Esophagus mucosa (tissue), 1 donor: Measurements from ENCODE around the gene IGFBP6. TPM values are rescaled to one million over a fixed set of nuclear protein-coding genes. Genes with fewer than 3 reads are reported as not detected.
"Not testable (repeated sequence)": the region's sequence is repeated elsewhere in the genome, so short reads cannot be mapped to it uniquely, and the experiment has no call there.

Experiments used
- ATAC-seq: fragments of 200-7000 bp; cut with Tn5 transposase; one replicate; pipeline ENCODE4 v1.9.1; 2020
- total RNA-seq: library from RNA; stranded (reverse); gene quantifications from one replicate; pipeline ENCODE4 v1.2.4, GENCODE V29; 2023
- donor health status: DM: yes; HTN: yes; CAD: no.

IGFBP6 gene
- total RNA-seq, 1 donor from 2014 or later, result 50.5 TPM

DNA sequence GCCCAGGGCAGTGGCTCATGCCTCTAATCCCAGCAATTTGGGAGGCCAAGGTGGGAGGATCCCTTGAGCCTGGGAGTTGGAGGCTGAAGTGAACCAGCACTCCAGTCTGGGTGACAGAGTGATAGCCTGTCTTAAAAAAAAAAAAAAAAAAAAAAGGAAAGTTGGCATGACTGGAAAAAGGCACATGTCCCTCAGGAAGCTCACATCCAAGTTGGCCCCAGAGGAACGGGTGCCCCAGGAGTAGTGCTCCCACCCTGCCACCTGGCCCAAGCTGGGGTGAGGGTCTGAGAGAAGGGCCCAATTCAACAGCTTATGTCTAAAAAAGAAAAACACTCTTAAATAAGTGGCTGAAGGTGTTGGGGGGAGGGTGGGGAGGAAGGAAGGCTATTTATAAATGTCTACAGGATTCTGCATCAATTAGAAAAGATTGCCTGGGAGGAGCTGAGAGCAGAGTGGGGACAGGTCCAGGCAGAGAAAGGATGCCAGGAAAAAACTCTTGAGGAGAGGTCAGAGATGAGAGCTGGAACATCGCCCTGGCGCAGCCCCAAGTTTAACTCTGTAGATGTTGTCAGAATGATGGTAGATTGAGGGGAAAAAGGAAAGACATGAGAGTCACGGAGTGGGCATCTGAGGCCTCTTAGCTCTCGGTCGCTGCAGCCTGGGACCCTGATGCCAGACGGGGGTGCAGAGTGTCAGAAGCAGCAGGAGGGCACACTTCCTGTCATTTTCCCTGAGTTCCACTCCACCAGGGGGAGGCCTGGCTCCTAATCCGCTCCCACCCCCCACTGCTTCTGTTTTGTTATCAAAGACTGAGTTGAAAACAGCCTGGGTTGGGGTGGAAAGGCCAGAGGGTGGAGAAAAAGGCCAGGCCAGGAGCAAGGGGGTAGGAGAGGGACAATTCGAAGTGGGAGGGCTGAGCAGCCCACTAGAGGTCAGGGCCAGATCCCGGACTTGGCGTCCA is 25.6 kb upstream of the IGFBP6 start:
- no peak for ATAC-seq

DNA sequence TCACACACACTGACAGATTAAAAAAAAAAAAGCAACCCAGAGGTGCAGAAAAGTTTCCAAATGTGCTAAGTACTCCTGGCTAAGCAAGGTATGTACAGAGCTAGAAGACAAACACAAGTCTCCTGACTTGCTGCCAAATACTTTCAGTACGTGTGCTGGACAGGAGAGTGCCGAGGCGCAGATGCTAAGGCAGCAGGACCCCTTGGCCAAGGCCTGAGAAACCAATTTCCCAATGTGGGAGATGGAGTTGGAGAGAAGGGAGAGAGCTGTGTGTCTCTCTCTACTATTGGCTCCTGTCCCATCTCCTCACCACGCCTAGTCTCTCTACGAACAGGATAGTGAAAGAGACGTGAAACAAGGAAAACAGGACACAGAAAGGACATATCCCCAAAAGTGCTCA is 23.6 kb upstream of the IGFBP6 start:
- no peak for ATAC-seq

DNA sequence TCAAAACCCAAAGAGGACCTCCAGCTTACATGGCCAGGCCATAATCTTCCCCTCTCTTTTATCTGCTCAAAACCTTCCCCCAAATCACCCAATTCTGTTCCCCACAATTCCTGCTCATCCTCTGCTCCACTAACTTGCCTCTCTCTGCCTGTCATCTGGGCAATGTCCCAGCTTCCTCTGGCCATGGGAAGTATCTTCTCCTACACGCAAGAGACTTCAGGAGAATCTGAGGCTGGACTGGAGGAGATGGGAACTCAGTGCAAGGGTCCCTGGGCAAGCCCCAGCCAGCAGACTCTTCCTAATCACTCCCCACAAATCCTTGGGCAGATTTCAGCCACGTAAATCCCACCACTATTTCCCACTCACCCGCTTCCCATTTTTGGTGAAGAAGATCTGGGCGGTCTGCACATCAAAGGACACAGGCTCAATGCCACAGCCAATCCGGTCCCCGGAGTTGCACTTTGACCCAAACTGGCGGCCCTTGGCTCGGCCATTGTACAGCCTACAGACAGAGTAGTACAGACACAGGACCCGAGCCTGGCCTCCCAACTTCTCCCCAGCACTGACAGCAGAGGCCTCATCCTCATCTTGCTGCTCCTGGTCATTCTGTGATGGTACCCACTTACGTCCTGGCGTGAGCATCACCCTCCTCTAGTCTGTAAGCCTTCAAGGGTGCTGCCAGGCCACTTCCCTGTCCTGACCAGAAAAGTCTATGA is 23.0 kb upstream of the IGFBP6 start:
- ATAC-seq, result no peak

DNA sequence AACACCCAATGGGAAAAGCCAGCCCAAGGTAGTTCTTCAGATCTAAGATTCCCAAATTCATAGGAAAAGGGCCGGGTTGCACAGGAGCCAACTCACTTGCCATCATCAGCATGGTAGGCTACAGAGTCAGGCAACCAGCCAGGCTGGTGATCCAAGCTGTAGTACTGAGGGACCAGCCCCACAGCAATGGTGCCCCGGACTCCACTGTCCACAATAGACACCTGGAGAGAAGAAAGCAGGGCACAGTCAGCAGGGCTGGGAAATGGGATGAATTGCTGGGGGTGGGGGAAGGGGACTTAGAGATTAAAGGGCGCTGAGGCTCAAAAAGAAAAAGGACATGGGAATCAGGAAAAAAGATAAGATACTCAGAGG is 22.5 kb upstream of the IGFBP6 start:
- no peak for ATAC-seq

DNA sequence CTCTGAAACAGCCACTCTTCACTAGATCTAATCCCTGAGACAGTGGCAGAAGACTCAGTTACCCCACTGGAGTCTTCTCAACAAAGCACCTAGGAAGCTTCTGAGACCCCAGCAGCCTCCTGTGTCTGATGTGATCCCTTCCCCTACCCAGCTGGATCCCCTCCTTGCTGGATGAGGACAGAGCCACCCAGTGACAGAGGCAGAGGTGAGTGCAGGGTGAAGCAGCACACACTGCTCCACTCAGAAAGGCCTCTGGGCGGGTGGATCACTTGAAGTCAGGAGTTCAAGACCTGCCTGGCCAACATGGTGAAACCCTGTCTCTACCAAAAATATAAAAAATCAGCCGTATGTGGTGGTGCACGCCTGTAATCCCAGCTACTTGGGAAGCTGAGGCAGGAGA is 21.0 kb upstream of the IGFBP6 start:
- no peak for ATAC-seq

DNA sequence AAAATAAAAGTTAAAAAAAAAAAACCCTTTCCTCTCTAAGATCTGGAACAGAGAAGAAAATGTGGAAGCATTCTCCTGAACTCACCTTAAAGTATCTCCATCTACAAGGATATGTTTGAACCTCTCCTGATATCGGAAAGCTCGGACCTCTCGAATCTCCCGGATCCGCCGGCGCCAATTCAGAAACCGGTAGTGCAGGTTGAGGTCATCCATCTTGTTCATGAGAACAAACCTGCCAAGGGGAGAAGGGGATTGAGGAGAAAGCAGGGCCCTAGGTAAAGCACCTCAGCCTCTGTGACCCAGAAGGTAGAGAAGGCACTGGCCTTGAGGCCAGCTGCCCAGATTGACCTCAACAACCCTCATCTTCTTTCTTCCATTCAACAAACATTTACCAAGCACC is 20.4 kb upstream of the IGFBP6 start:
- no peak for ATAC-seq

DNA sequence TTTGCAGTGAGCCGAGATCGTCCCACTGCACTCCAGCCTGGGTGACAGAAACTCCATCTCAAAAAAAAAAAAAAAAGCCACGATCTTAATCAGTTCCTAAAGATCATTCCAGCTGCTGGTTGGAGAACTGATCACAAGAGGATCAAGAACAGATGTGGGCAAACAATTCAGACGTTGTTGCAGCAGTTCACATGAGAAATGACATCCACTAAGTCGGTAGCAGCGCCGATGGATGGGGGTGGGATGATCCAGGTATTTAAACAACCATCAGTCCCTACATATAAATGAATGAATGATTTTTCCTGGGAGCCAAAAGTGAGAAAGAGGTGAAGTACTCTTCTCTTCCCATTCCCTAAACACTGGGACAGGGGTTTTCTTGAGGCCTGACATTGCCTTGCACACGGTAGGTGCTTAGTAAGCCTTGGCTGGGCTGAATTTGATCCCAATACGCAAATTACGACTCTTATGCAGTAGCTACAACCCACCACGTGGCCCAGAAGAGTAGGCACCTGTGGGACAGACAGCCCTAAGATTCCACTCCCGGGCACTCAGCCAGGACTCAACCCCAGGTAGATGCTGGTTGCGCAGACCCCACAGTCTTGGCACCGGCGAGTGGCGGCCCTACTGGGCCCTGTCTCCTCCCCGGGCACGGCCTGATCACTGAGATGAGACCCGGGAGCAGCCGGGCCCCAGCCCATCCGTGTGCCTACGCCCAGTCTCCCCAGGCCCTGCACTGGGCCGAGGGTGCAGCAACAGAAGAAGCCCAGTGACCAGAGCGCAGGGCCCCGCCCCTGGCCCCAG is 18.8 kb upstream of the IGFBP6 start:
- peak; percentile 56 for ATAC-seq

DNA sequence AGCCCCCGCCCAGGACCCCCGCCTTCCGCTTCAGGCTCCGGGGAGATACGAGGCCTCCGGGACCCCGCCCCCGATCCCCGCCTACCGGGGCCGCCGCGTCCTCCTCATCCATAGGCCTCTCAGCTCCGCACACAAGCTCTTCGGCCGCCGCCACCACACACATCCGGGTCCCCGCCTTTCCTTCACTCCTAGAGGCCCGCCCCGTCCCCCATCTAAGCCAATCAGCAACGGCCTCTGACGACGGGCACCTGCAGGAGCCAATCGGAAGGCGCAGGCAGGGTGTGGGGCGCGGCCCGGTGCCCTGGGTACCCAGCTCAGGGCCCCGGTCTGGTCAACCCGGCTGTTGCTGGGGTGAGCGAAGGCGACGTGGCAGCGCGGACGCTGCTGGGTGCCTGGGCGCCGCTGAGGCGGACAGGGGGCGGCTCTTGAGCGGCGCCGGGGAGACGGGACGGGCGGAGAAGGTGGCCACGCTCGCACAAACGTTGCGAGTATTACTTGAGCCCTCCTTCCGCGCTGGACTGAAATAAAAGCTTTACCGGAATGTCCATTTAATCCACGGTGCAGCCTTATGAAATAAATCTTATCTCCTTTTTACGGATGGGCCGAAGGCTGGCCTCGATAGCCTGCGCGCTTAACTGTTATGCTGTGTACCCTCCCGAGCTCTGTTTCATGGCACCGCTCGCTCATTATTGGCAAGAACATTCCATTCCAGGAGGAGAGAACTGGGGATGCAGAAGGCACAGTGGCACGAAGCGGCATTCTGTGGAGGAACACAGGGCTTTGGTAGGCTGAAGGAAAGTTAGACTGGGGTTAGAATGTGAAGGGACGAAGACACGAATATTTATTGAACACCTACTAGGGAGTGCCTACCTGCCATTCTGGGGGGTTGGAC is 18.0 kb upstream of the IGFBP6 start, which contains the start of gene SPRYD3:
Gene SPRYD3 (minus strand): TSS at position 165 of the 892 bp plus-strand sequence. CDS start 57 bp downstream, at position 108.
- ATAC-seq, result peak; percentile 100

DNA sequence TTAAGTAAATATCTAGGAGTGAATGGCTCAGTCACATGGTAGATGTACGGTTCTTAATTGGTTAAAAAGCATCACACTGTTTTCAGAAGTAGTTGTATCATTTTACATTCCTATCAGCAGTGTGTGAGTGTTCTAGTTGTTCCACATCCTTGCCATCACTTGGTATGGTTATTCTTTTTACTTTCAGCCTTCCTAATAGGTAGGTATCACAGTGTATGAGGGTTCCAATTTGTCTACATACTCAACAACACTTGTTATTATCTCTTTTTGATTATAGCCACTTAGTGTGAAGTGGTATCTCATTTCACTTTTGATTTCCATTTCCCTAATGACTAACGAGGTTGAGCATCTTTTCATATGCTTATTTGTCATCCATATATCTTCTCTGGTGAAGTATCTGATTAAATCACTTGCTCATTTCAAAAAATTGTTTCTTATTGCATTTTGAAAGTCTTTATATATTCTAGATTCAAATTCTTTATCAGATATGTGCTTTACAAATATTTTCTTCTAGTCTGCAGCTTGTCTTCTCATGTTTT is 14.8 kb upstream of the IGFBP6 start:
- ATAC-seq, result no peak

DNA sequence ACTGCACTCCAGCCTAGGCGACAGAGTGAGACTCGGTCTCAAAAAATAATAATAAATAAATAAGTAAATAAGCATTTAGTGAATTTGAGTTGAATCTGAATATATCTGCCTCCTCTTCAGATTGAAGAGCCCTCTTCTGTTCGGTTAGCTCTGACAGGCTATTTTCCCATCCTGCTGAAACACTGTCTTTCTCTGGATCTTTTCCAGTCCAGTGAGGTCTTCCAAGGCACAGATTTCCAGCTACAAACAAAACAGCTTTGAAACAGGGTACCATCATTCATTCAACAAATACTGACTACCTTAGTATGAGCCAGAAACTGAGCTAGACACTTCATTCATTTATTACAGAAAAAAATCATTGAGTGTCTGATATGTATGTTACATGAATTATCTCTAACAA is 11.1 kb upstream of the IGFBP6 start:
- no peak for ATAC-seq

DNA sequence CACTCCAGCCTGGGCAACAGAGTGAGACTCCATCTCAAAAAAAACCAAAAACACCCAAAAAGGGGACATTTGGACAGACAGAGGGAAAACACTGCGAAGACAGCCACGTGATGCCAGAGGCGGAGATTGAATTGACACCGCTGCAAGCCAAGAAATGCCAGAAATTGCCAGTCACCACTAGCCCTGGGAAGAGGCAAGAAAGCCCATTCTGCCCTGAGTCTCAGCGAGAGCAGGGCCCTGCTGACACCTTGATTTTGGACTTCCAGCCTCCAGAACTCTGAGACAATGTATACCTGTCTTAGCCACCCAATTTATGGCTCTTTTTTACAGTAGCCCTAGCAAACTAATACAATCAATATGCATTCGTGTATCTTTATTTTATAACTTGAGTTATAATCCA is 7.4 kb upstream of the IGFBP6 start:
- ATAC-seq, result no peak

DNA sequence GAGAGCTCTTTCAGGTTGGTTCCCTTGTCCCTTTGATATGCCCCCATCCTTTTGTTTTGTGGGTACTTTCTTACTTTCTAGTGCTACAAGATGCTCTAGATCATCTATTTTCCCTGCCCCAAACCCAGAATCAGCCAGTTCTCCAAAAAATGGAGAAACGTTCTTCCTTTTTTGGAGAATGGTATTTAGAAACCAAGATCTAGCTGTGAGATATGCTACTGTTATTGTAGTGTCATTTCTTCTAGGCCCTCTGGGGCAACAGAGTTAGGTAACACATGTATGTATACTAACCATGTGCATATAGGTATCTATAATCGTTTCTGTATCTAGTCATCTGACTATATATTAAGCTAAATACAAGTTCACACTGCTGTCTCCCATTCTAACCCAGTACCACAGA is 6.9 kb upstream of the IGFBP6 start:
- ATAC-seq, result no peak

DNA sequence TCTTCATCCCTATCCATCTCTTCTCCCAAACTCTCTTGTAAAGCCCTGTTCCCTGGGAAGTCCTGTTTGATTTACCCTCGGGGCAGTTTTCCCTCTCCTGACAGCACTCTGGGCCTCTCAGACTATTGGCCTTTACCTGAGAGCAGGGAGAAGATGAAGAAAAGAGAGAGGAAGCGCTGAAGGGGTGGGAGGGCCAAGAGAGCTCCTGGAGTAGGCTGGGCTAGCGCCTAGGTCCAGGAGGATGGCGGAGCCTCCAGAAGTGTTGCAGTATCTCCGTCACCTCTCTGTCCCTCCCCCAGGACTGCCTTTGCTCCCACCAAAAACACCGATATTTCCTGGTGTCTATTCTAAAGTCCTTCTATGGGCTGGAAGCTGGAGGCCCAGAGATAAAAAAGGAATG is 5.7 kb upstream of the IGFBP6 start:
- ATAC-seq, result no peak

DNA sequence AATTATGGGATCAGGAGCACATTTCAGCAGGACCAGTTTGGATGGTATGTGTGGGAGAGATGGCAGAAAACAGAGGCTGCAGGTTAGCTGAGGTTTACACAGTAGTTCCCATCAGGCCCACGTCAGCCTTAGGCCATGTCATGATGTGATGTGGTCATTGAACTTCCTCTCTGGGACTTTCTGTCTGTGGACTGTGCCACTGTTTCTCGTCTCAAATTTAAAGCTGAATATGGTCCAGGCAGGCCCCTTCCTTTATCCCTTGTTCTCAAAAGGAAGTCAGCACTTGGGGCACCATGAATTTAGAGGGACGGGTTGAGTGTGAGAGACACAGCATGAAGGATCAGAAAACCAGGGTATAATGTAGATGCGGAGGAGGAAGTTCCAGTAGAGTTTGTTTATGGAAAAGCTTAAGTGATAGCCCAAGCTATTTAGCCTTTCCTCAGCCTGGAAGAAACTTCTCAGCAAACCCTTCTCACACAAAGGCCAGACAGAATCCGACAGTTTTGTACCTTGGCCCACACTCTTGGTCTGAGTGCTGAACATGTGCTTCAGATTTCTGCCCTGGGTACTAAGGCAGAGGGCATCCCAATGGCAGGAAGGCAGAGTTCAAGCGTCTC is 3.6 kb upstream of the IGFBP6 start:
- no peak for ATAC-seq

DNA sequence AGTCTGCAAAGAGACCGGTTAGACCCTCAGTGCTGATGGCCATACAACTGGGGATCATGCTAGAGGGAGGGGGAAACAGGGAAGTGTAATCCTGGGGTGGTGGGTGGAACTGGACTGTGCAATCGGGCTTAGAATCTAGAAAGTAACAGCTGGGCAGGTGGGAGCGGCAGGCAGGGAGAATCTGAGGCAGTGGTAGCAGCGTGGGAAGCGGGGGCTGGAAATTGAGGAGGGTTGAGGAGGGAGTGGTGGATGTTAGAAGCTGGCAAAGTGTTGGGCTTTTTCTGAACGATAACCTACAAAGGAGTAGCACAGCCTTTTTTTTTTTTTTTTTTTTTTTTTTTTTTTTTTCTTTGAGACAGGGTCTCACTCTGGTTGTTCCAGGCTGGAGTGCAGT is 3.1 kb upstream of the IGFBP6 start:
- ATAC-seq, result no peak

DNA sequence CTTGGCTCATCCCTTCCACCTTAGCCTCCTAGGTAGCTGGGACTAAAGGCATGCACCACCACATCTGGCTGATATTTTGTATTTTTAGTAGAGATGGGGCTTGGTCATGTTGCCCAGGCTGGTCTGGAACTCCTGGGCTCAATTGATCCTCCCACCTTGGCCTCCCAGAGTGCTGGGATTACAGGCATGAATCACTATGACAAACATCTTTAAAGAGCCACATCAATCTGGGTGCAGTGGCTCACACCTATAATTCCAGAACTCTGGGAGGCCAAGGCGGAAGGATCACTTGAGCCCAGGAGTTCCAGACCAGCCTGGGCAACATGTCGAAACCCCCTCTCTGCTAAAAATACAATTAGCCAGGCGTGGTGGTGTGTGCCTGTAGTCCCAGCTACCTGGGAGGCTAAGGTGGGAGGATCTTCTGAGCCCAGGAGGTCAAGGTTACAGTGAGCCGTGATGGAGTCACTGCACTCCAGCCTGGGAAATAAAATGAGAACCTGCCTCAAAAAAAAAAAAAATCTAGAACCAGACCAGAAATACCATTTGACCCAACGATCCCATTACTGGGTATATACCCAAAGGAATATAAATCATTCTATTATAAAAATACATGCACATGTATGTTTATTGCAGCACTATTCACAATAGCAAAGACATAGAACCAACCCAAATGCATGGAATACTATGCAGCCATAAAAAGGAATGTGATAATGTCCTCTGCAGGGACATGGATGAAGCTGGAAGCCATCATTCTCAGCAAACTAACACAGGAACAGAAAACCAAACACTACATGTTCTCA is 2.5 kb upstream of the IGFBP6 start:
- ATAC-seq, result not testable (repeated sequence)

DNA sequence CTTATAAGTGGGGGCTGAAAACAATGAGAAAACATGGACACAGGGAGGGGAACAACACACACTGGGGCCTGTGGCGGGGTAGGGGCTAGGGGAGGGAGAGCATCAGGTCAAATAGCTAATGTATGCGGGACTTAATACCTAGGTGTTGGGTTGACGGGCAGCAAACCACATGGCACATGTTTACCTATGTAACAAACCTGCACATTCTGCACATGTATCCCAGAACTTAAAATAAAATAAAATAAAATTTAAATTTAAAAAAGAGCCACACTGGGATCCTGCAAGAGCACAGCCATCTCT is 1.9 kb upstream of the IGFBP6 start:
- not testable (repeated sequence) for ATAC-seq

DNA sequence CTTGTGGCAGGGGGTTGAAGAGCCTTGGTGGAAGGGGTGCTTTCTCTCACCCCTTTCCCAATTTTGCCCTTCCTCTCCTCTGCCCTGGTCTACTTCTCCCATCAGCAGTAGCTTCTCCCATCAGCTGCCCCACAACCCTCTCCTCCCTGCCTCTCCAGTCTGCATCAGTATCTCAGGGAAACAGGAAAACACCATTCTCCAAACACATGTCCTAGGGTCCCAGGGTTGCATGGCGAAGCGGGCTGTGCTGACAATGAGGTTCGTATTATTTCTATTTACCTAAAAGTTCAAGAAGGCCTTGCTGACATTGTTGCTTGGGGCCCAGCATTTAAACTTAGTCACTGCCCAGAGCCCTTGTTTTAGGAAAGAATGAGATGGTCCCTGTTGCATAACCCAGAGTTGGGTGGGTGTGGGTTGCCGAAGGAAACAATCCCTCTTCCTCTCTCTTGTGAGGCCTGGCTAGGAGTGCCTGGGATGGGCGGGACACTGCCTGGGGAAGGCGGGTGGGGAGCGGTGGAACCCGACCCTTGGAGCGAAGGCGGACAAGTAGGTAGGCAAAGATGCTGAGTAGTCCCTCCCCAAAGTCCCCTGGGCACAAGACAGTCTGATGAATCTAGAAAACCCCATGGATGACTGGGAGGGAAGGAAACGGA is 1.3 kb upstream of the IGFBP6 start:
- peak; percentile 18 for ATAC-seq

DNA sequence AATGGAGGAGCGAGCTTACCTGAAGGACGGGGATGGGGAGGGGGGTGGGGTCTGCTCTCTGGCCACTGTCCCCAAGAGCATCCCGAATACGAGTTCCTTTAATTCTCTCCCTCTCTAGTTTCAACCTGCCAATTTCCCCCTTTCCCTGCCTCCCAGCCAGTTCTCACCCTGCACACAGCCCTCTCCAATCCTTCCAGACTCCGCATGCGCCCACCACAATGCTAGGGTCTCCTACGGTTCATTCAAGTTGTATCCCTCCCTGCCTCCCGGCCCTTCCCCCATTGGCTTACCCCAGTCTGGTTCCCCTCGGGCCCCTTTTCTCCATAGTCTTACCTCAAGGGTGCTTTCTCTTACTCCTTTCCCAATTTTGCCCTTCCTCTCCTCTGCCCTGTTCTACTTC is 708 bp upstream of the IGFBP6 start:
- no peak for ATAC-seq

DNA sequence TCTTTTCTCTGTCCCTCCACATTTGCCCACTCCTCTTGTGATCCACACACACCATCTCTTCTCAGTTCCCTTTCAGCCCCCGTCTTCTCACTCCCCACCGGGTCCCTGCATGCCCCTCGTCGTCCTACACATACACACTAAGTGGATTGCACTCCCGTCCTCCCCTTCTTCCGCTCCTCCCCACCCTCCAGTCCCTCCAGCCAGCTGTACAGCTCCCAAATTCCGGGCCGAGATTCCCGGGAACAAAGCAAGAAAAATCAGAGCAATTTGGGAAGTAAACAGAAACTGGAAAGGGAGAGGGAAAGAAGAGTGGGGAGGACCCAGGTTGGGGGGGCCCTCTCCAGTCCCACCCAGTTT is 282 bp upstream of the IGFBP6 start:
- no peak for ATAC-seq
